DLD1 (cell line): ENCODE data around the gene TUSC2.
"Not testable (repeated sequence)": the region's sequence is repeated elsewhere in the genome, so short reads cannot be mapped to it uniquely, and the experiment has no call there.

Experiments
- in situ Hi-C: cut with HindIII; loops from 2 replicates; pipeline ENCODE4 v1.10.0; 2017; ENCODE audit warnings: low sequenced_read_pairs

Gene TUSC2

GRCh38 chr3:50297384-50297775 lies 30.6 kb downstream of the TUSC2 start:
- in situ Hi-C loops, result no loop called here

- in situ Hi-C loops, result no loop called here
Measured at GRCh38 chr3:50296721-50297383, 31.2 kb downstream of the TUSC2 start.

- in situ Hi-C loops, result no loop called here
Measured at GRCh38 chr3:50295553-50296431, 32.2 kb downstream of the TUSC2 start.

GRCh38 chr3:50294492-50295403 lies 33.3 kb downstream of the TUSC2 start:
- in situ Hi-C loops, result no loop called here

GRCh38 chr3:50294089-50294488 lies 33.9 kb downstream of the TUSC2 start:
- in situ Hi-C loops, result no loop called here

- in situ Hi-C loops, result no loop called here
Measured at GRCh38 chr3:50293079-50293801, 34.8 kb downstream of the TUSC2 start.

GRCh38 chr3:50292159-50293078 lies 35.6 kb downstream of the TUSC2 start, which contains the start of gene IFRD2:
IFRD2 (minus strand) TSS chr3:50292429; CDS start chr3:50292274, 155 bp downstream.
- in situ Hi-C loops, result no loop called here

GRCh38 chr3:50290161-50290641 lies 37.8 kb downstream of the TUSC2 start:
- in situ Hi-C loops, result no loop called here

- in situ Hi-C loops, result no loop called here
Measured at GRCh38 chr3:50289130-50289529, 38.9 kb downstream of the TUSC2 start.

GRCh38 chr3:50288387-50289007 lies 39.5 kb downstream of the TUSC2 start:
- in situ Hi-C loops, result no loop called here

GRCh38 chr3:50287262-50287661 lies 40.8 kb downstream of the TUSC2 start:
- in situ Hi-C loops, result no loop called here

GRCh38 chr3:50286322-50287227 lies 41.4 kb downstream of the TUSC2 start:
- in situ Hi-C loops, result no loop called here

- in situ Hi-C loops, result not testable (repeated sequence)
Measured at GRCh38 chr3:50284121-50284520, 43.9 kb downstream of the TUSC2 start.

- in situ Hi-C loops, result no loop called here
Measured at GRCh38 chr3:50279255-50280016, 48.6 kb downstream of the TUSC2 start.

GRCh38 chr3:50278880-50279224 lies 49.2 kb downstream of the TUSC2 start, which contains the start of gene LSMEM2:
LSMEM2 (plus strand) TSS chr3:50279087; CDS start chr3:50279114, 27 bp downstream.
- in situ Hi-C loops, result no loop called here

- in situ Hi-C loops, result no loop called here
Measured at GRCh38 chr3:50278123-50278879, 49.7 kb downstream of the TUSC2 start.
